SK-N-SH (cell line): Measurements from ENCODE around the gene TBL2.

Experiments used
- EP300 ChIP-seq, 2 experiments: IDR thresholded peaks; 2 replicates each; pipeline versions ENCODE4 v1.4.0 to v1.6.1; 2012; ENCODE audit warnings: borderline replicate concordance in 1 of 2, low read depth in 1 of 2, low read length in 1 of 2
- EZH2phosphoT487 ChIP-seq: fragments of 200-600 bp; sonication (generic); IDR thresholded peaks from 2 replicates; pipeline ENCODE4 v1.6.1; 2017; ENCODE audit warnings: low read depth, mixed run types, mild to moderate bottlenecking, antibody characterized with exemption, moderate library complexity, borderline replicate concordance
- POLR2AphosphoS5 ChIP-seq: IDR thresholded peaks from 2 replicates; pipeline ENCODE4 v1.6.1; 2012; ENCODE audit warnings: low read depth, low read length
- SIN3A ChIP-seq: IDR thresholded peaks from 2 replicates; pipeline ENCODE4 v1.6.1; 2012; ENCODE audit warnings: low read depth, mild to moderate bottlenecking, low read length, moderate library complexity, borderline replicate concordance
- TF ChIP-seq, protein P1 (sequence below): fragments of 200-600 bp; sonication (generic); IDR thresholded peaks from 2 replicates; pipeline ENCODE4 v1.6.1; 2017; ENCODE audit warnings: antibody characterized with exemption, mild to moderate bottlenecking, moderate library complexity

DNA sequence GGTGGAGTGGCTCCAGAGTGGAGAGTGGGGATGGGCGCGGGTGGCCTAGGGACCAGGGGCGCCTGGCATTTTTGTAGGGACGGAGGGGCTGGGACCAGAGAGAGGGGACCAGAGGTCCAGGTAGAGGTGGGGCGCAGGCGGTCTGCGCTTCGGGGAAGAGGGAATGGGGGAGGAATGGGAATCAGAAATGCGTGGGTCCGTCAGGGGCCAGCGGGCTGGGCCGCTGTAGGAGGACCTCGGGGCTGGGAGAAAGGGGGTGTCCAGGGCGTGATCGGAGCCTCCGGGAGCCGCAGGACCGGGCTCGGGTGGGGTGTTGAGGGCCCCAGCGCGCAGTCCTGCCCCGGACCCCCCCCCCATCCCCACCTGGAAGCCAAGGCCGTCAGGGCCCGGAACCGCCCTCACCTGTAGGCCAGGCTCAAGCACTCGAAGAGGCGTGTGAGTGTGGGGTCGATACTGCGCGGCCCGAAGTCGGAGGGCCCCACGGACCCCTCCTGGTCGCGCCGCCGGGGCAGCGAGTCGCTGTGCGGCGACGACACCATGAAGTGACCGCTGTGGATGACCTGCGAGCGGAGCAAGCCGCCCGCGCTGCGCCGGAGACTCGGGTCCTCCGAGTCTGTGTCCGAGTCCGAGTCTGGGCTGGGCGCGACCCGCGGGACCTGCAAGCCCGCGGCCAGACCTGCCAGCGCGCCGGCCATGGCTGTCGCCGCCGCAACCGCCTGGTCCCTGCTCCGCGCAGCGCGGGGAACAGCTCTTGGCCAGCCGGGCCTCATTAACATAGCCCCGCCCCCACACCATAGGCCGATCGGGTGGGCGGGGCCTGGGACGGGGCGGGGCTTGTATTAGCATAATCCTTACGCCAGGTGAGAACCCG is 45.7 kb upstream of the TBL2 start, which contains the start of gene MLXIPL:
- TF ChIP-seq, protein P1, sequence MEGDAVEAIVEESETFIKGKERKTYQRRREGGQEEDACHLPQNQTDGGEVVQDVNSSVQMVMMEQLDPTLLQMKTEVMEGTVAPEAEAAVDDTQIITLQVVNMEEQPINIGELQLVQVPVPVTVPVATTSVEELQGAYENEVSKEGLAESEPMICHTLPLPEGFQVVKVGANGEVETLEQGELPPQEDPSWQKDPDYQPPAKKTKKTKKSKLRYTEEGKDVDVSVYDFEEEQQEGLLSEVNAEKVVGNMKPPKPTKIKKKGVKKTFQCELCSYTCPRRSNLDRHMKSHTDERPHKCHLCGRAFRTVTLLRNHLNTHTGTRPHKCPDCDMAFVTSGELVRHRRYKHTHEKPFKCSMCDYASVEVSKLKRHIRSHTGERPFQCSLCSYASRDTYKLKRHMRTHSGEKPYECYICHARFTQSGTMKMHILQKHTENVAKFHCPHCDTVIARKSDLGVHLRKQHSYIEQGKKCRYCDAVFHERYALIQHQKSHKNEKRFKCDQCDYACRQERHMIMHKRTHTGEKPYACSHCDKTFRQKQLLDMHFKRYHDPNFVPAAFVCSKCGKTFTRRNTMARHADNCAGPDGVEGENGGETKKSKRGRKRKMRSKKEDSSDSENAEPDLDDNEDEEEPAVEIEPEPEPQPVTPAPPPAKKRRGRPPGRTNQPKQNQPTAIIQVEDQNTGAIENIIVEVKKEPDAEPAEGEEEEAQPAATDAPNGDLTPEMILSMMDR = no peak
- TF ChIP-seq EZH2phosphoT487 (no peak), EP300 (IDR thresholded peaks at IDR 0.05; ENCODE audit: borderline replicate concordance in 1 of 2, low read depth in 1 of 2, low read length in 1 of 2) (no peak), POLR2AphosphoS5 (no peak), SIN3A (no peak)
